Measurements from ENCODE around the gene LPCAT2.
A peak's percentile ranks its signal among the peaks of the same experiment; 100 is the strongest.

The LPCAT2 gene

DNA sequence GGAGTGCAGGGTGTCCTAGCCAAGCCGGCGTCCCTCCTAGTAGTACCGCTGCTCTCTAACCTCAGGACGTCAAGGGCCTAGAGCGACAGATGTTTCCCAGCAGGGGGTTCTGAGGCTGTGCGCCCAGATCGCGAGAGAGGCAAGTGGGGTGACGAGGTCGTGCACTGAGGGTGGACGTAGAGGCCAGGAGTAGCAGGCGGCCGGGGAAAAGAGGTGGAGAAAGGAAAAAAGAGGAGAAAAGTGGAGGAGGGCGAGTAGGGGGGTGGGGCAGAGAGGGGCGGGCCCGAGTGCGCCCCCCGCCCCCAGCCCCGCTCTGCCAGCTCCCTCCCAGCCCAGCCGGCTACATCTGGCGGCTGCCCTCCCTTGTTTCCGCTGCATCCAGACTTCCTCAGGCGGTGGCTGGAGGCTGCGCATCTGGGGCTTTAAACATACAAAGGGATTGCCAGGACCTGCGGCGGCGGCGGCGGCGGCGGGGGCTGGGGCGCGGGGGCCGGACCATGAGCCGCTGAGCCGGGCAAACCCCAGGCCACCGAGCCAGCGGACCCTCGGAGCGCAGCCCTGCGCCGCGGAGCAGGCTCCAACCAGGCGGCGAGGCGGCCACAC lies 29.9 kb upstream of the LPCAT2 start, which contains the start of gene MMP2:
Gene MMP2, plus strand, starts transcription at position 372 of the 603 bp plus-strand sequence. CDS start 282 bp downstream, outside the sequence.
- DNase-seq = peak; percentile 46
- H3K9me3 ChIP-seq (ENCODE audit: severe bottlenecking) = no peaks in the 10 kb centered on the region
- peaks cover 8% of the 10 kb centered on the region for H3K36me3 ChIP-seq
- peak within 1 kb of the TSS; percentile 59 for H3K4me3 ChIP-seq (ENCODE audit: low read depth, low read length)
- no peaks in the 10 kb centered on the region for H3K27me3 ChIP-seq (ENCODE audit: insufficient read depth, low read depth, severe bottlenecking)
- TF ChIP-seq, protein P1, sequence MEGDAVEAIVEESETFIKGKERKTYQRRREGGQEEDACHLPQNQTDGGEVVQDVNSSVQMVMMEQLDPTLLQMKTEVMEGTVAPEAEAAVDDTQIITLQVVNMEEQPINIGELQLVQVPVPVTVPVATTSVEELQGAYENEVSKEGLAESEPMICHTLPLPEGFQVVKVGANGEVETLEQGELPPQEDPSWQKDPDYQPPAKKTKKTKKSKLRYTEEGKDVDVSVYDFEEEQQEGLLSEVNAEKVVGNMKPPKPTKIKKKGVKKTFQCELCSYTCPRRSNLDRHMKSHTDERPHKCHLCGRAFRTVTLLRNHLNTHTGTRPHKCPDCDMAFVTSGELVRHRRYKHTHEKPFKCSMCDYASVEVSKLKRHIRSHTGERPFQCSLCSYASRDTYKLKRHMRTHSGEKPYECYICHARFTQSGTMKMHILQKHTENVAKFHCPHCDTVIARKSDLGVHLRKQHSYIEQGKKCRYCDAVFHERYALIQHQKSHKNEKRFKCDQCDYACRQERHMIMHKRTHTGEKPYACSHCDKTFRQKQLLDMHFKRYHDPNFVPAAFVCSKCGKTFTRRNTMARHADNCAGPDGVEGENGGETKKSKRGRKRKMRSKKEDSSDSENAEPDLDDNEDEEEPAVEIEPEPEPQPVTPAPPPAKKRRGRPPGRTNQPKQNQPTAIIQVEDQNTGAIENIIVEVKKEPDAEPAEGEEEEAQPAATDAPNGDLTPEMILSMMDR (IDR thresholded peaks at IDR 0.05; ENCODE audit: low read depth, low read length) = no peak
- H3K27ac ChIP-seq = no peak within 1 kb of the TSS

DNA sequence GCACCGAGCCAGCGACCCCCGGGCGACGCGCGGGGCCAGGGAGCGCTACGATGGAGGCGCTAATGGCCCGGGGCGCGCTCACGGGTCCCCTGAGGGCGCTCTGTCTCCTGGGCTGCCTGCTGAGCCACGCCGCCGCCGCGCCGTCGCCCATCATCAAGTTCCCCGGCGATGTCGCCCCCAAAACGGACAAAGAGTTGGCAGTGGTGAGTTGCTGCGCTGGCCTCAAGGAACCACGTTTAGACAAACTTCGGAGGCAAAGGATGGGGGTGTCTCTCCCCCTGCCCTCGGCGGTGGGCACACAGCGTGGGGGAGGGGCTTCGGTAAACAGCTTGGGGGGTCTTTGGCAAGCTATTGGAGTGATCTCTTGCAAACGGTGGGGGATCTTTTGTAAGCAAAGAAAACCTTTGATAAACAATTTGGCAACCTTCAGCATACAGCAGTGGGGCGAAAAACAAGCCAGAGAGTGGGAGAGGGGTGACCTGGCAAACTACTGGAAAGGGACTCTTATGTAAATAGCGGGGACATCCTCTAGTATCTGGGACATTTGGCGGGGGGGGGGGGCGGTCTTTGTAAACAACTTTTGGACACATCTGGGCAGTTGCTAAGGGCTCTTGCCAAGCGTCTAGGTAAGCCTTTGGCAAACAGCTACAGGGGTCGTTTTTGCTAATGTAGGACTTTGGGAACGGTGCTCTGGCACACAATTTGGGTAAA lies 29.3 kb upstream of the LPCAT2 start:
- no peak overlapping the region for H3K27ac ChIP-seq

GRCh38 chr16:55480228-55480655 lies 28.6 kb upstream of the LPCAT2 start:
- no peaks in the 10 kb centered on the region for H3K9me3 ChIP-seq (ENCODE audit: severe bottlenecking)
- H3K27me3 ChIP-seq (ENCODE audit: insufficient read depth, low read depth, severe bottlenecking) = no peaks in the 10 kb centered on the region
- peaks cover 8% of the 10 kb centered on the region for H3K36me3 ChIP-seq
- no peak overlapping the region for H3K4me3 ChIP-seq (ENCODE audit: low read depth, low read length)
- TF ChIP-seq, protein P1 (IDR thresholded peaks at IDR 0.05; ENCODE audit: low read depth, low read length) = no peak
- no peak for DNase-seq
- H3K27ac ChIP-seq = no peak overlapping the region

More for the DNA sequence above, 29.3 kb upstream of the LPCAT2 start:
- Histone ChIP-seq H3K9me3 (ENCODE audit: severe bottlenecking) (no peaks in the 10 kb centered on the region), H3K27me3 (ENCODE audit: insufficient read depth, low read depth, severe bottlenecking) (no peaks in the 10 kb centered on the region), H3K4me3 (ENCODE audit: low read depth, low read length) (peak overlapping the region; percentile 59), H3K36me3 (peaks cover 8% of the 10 kb centered on the region)
- no peak for DNase-seq
- TF ChIP-seq, protein P1 (IDR thresholded peaks at IDR 0.05; ENCODE audit: low read depth, low read length) = no peak

DNA sequence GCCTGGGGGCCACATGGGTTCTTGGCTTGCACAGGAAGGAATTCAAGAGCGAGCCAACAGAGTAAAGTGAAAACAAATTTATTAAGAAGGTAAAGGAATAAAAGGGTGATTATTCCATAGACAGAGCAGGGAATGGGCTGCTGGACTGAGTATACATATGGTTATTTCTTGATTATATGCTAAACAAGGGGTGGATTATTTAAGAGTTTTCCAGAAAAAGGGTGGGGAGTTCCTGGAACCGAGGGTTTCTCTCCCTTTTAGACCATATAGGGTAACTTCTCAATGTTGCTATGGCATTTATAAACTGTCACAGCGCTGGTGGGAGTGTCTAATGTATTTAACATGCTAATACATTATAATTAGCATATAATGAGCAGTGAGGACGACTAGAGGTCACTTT lies 27.8 kb upstream of the LPCAT2 start:
- no peak overlapping the region for H3K4me3 ChIP-seq (ENCODE audit: low read depth, low read length)
- TF ChIP-seq, protein P1 (IDR thresholded peaks at IDR 0.05; ENCODE audit: low read depth, low read length) = no peak
- DNase-seq = no peak

GRCh38 chr16:55482056-55482455 lies 26.8 kb upstream of the LPCAT2 start:
- no peaks in the 10 kb centered on the region for H3K27me3 ChIP-seq (ENCODE audit: insufficient read depth, low read depth, severe bottlenecking)
- TF ChIP-seq, protein P1 (IDR thresholded peaks at IDR 0.05; ENCODE audit: low read depth, low read length) = no peak
- peaks cover 8% of the 10 kb centered on the region for H3K36me3 ChIP-seq
- no peaks in the 10 kb centered on the region for H3K9me3 ChIP-seq (ENCODE audit: severe bottlenecking)
- DNase-seq = no peak
- no peak overlapping the region for H3K4me3 ChIP-seq (ENCODE audit: low read depth, low read length)
- no peak overlapping the region for H3K27ac ChIP-seq

More for the DNA sequence above, 27.8 kb upstream of the LPCAT2 start:
- Histone ChIP-seq H3K27me3 (ENCODE audit: insufficient read depth, low read depth, severe bottlenecking) (no peaks in the 10 kb centered on the region), H3K27ac (no peak overlapping the region), H3K36me3 (peaks cover 8% of the 10 kb centered on the region), H3K9me3 (ENCODE audit: severe bottlenecking) (no peaks in the 10 kb centered on the region)

All from WERI-Rb-1 (cell line).